Stimulated activated CD4-positive, alpha-beta T cell treated with anti-CD3 and anti-CD28 coated beads, Interleukin-1b, Interleukin-23, amount 100 ng/mL, for 24 hours (primary cell): ENCODE measurements around the gene ESD.

Experiments
- DNase-seq, 4 experiments: peaks; one replicate each; pipeline ENCODE4 v3.0.0-alpha.2; 2020; ENCODE audit warnings: low read depth in 4 of 4, low spot score in 1 of 4

Gene ESD

DNA sequence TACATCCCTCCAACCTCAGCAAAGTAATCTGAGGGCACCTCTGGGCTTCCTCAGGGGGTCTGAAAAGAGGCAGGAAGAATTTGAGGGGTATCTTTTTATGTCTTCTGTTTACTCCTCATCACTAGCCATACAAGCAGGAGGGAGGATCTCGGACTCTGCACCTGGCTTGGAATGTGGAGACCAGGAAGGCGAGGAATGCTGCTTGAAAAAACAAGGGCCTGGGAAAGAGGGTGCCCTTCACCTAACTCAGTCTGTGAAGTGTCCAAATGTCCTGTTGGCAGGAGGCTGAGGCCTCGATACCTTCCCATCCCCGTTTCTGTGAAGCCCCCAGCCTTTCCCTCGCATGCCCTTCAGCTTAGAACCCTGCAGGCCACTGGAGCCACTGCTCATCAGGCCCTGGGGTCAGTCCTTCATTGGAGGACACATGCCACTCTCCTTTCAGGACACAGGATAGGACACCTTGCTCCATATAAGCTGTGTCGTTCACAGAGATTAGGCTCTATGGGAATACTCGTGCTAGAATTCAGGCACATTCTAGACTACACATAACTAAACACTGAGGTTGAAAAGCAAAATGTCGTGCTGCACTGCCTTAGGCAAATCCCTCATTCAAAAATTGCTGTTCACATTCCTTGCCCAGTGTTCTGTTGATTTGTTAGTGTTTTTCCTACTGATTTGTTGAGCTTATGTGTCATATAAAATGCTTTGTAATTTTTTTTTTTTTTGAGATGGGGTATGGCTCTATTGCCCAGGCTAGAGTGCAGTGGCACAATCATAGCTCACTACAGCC lies 49.7 kb downstream of the ESD start:
- no peak for DNase-seq

DNA sequence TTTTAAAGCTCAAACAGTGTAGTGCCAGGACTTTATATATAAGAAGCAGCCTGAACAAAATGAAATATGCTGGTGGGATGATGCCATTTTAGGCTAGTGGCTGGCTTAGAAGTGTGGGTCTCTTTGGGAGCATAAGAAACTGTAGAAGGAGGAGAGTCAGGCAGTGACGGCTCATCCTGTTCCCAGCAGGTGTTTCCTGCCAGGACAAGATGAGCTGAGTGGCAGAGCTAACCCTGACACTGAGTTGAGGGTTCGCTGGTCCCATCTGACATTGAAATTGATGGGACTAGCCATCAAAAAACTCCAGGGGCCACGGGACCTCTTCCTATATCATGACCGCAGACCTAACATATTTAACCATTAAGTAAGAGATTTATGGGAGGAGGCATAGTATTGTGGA lies 51.3 kb downstream of the ESD start:
- no peak for DNase-seq

DNA sequence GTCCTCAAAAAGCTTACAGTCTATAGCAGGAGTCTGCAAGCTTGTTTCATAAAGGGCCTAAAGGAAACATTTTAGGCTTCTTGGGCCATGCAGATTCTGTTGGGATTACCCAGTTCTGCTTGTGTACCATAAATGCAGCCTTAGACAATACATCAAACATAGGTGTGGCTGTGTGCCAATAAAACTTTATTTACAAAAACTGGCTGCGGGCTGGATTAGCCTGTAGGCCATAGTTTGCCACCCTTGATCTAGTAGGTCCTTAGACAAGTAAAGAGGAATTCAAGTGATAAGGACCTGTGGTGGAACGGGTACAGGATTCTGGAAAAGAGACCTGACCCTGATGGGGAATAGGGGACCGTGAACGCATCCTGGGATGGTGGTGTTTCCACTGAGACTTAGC lies 51.9 kb downstream of the ESD start:
- DNase-seq, result no peak

DNA sequence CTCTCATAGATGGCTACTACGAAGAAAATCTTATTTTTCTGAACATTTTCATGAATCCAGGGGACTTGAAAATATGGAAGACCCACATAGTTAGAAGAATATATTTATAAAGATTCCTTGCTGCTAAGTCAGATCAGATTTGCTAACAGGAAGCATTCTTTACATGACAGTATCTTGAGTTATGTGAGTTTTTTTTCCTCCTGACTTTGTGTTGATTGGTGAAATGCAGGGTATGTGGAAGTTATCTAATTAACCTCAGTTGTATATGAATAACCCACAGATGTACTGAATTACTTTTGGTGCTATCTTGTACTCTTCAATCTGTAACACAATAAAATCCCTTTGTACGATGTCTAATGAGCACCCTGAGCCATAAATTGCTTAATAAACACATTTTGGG lies 53.8 kb downstream of the ESD start:
- no peak for DNase-seq

- no peak for DNase-seq
Measured at GRCh38 chr13:46739447-46740098, 57.4 kb downstream of the ESD start.

GRCh38 chr13:46738766-46739165 lies 58.2 kb downstream of the ESD start:
- no peak for DNase-seq

DNA sequence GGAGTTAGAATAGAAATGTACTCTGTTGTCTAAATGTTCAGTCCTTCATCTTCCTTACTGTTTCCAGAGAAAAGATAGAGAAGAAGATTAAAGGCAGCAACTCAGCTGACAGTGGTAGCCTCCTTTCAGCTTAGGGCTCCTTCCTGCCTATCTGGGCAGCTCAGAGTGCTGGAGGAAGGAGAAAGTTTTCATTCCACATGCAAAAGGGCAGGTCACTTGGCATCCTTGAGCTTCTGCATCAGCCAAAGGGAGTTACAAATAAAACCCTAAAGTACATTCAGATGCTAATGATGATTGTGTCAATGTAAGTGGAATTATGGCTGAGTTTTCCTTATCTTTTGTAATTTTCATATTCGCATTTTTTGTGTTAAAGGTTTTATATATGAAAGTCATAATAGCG lies 58.9 kb downstream of the ESD start:
- no peak for DNase-seq

DNA sequence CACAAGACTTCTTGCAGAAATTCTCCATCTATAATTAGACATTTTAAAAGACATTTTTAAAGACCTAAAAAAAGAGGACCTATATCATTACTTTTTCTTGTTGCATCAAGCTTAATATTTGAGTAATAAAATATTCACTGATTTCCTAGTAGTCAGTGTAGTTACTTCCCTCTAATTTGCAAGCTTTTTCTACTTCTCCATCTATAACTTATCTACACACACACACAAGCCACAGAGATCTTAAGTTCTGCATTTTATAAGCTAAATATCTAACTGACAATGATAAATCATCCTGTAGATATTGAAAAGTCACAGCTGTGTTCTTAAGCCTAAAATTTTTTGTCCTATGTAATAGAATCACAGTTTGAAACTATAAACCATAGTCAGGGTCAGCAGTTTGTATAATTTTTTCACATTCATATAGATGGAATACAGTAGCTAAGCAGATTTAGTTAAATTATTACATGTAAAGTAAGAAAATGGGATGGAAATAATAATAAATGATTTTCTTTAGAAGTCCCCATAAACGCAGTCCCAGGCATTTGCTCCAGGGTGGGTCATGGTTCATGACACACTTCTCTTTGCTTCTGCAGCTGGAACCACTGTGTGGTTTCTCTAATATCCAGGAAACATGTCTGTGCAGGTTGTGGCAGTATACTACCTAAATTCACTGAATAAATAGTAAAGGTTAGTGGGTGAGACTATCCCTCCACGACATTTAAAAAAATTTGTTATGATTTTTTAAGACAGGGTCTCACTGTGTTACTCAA lies 60.2 kb downstream of the ESD start:
- DNase-seq, result no peak

DNA sequence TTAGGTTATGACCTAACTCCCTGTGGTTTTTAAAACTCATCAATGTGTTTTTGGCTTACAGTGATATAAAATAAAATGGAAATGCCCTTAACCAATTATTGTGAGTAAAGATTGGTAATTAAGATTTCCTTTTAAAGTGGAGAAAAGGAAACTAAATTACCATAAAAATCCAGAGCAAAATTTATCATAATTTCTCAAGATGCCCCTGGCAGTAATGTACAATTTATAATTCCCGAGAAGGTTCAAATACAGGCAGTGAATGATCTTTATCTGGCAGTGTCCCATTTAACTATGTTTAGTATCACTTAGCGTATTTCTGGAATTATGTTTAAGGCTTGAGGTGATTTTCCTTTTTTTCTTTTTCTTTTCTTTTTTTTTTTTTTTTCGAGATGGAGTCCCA lies 61.5 kb downstream of the ESD start:
- no peak for DNase-seq

DNA sequence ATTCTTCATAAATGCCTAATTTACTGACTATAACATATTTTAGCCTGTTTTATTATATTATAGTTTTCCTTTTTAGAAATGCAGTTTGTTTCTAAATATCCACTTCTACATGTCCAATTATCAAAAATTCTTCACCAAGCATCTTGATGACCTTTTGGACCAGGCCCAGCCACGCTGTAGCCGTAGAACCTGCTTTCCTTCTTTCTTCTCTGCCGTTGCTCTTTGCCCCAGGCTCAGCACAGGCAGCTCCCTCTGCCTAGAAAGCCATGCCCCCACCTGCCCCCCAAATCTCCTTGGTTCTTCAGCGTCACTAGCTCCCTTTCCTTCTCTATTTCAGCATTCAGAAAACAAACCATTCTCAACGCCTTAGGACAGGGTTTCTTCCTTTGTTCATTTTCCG lies 65.4 kb downstream of the ESD start:
- no peak for DNase-seq

- no peak for DNase-seq
Measured at GRCh38 chr13:46728777-46729176, 68.2 kb downstream of the ESD start.

DNA sequence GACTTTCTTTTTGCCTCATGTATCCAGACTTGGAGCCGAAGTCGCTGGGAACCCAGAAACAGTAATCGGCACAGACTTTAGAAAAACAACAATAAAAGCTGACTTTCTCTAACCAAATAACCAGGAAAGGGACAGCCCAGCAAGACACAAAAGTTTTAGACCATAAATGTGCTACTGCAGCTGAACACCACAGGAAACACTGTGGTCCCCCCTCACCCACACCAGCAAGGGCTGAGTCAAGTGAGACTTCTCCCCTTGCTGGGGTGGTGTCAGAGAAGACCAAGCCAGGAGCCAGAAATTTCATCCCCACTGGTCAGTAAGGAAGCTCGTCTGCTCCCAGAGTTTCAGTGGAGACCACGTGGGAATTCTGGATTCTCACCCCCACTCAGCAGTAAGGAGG lies 70.6 kb downstream of the ESD start:
- DNase-seq, result no peak
